B cell (primary cell): Measurements from ENCODE around the gene SCO2. TPM values are rescaled to one million over a fixed set of nuclear protein-coding genes. Genes with fewer than 3 reads are reported as not detected.

Experiments used
- ATAC-seq: fragments of 200-7000 bp; cut with Tn5 transposase; one replicate; pipeline ENCODE4 v1.10.0; 2021; ENCODE audit warnings: low read depth, mild to moderate bottlenecking, moderate number of reproducible peaks, moderate library complexity
- CTCF ChIA-PET: fragments of 350-600 bp; sonication (Branson Sonifier 250); formaldehyde crosslinking; loops from one replicate; lab custom pipeline; 2021; ENCODE audit warnings: antibody characterized with exemption, inconsistent platforms; lab: Charles Lee
- POLR2A ChIA-PET: fragments of 350-600 bp; sonication (Branson Sonifier 250); formaldehyde crosslinking; loops from one replicate; lab custom pipeline; 2021; ENCODE audit warnings: antibody characterized with exemption; lab: Charles Lee
- DNase-seq: peaks from one replicate; pipeline ENCODE4 v3.0.0; 2013
- H2AFZ ChIP-seq: 2 replicates; pipeline ENCODE4 v1.6.1; 2012; ENCODE audit warnings: mild to moderate bottlenecking, low read depth, low read length; ENCODE audit not compliant: insufficient read depth, poor library complexity, severe bottlenecking
- H3K27ac ChIP-seq, 2 donors: 1 replicate in 1 of 2; 2 replicates in 1 of 2; pipeline ENCODE4 v1.5.1; 2012 to 2013; ENCODE audit warnings: low read length in 2 of 2, mild to moderate bottlenecking in 2 of 2, moderate library complexity in 1 of 2
- H3K27me3 ChIP-seq, 4 experiments: fragments of 200-600 bp in 1 of 4; sonication (generic) in 1 of 4; replicated peaks in 1 of 4; 1 replicate in 2 of 4; 2 replicates in 2 of 4; pipeline versions ENCODE4 v1.6.1 to v1.7.0; 2013 to 2016; ENCODE audit warnings: low read length in 3 of 4, mild to moderate bottlenecking in 2 of 4, mixed read lengths in 1 of 4, moderate library complexity in 1 of 4; ENCODE audit not compliant: insufficient read depth in 4 of 4, control insufficient read depth in 3 of 4; ENCODE audit errors: control extremely low read depth in 1 of 4
- H3K36me3 ChIP-seq, 2 experiments: replicated peaks in 1 of 2; 1 replicate in 1 of 2; 2 replicates in 1 of 2; pipeline versions ENCODE4 v1.6.1 to v1.7.1; 2013; ENCODE audit warnings: low read length in 1 of 2; ENCODE audit not compliant: insufficient read depth in 2 of 2, control insufficient read depth in 1 of 2; ENCODE audit errors: control extremely low read depth in 1 of 2, extremely low read depth in 1 of 2
- H3K4me1 ChIP-seq, 2 donors: fragments of 200-600 bp in 1 of 2; sonication (generic) in 1 of 2; 1 replicate in 1 of 2; 2 replicates in 1 of 2; pipeline versions ENCODE4 v1.5.1 to v1.6.1; 2013 to 2017; ENCODE audit warnings: low read length in 2 of 2; ENCODE audit not compliant: control insufficient read depth in 2 of 2, insufficient read depth in 2 of 2
- H3K4me2 ChIP-seq: replicated peaks from 2 replicates; pipeline ENCODE3; 2012; ENCODE audit warnings: mild to moderate bottlenecking, low read depth, low read length; ENCODE audit not compliant: poor library complexity, severe bottlenecking
- H3K4me3 ChIP-seq, 5 experiments: fragments of 200-600 bp in 1 of 5; sonication (generic) in 1 of 5; 1 replicate in 3 of 5; 2 replicates in 2 of 5; pipeline versions ENCODE4 v1.5.1 to v1.7.0; 2011 to 2016; ENCODE audit warnings: low read length in 4 of 5, mild to moderate bottlenecking in 4 of 5, low read depth in 2 of 5, control low read depth in 1 of 5, moderate library complexity in 1 of 5; ENCODE audit not compliant: insufficient read depth in 1 of 5; ENCODE audit errors: control extremely low read depth in 1 of 5, extremely low read depth in 1 of 5
- H3K79me2 ChIP-seq: fragments of 200-600 bp; sonication (generic); one replicate; pipeline ENCODE4 v1.6.0; 2016; ENCODE audit warnings: low read length; ENCODE audit not compliant: control insufficient read depth, insufficient read depth
- H3K9ac ChIP-seq: fragments of 200-600 bp; sonication (generic); 2 replicates; pipeline ENCODE4 v1.6.1; 2017; ENCODE audit warnings: mild to moderate bottlenecking, low read length, moderate library complexity
- H3K9me3 ChIP-seq, 3 donors: one replicate each; pipeline versions ENCODE4 v1.6.1 to v1.7.1; 2013; ENCODE audit warnings: low read length in 2 of 3; ENCODE audit not compliant: control insufficient read depth in 2 of 3, insufficient read depth in 1 of 3; ENCODE audit errors: control extremely low read depth in 1 of 3
- H4K20me1 ChIP-seq: 2 replicates; pipeline ENCODE4 v1.6.0; 2012; ENCODE audit warnings: mild to moderate bottlenecking, low read length; ENCODE audit not compliant: insufficient read depth, control insufficient read depth, poor library complexity, severe bottlenecking
- H3K27ac Mint-ChIP-seq: one replicate; pipeline ENCODE4 v1.8.0; 2021; ENCODE audit warnings: mixed read lengths
- H3K27me3 Mint-ChIP-seq: one replicate; pipeline ENCODE4 v1.8.0; 2021; ENCODE audit warnings: mixed read lengths
- H3K4me1 Mint-ChIP-seq: one replicate; pipeline ENCODE4 v1.8.0; 2021; ENCODE audit warnings: mixed read lengths
- H3K4me3 Mint-ChIP-seq: one replicate; pipeline ENCODE4 v1.8.0; 2021; ENCODE audit warnings: mixed read lengths
- H3K9me3 Mint-ChIP-seq: one replicate; pipeline ENCODE4 v1.8.0; 2022; ENCODE audit warnings: mixed read lengths; ENCODE audit not compliant: insufficient read depth
- CTCF ChIP-seq: fragments of 200-600 bp; IDR thresholded peaks from one replicate; pipeline ENCODE4 v1.8.0; 2022; ENCODE audit warnings: antibody characterized with exemption, mild to moderate bottlenecking
- EZH2 ChIP-seq: IDR thresholded peaks from 2 replicates; pipeline ENCODE4 v1.6.1; 2012; ENCODE audit warnings: borderline replicate concordance, low read depth, mild to moderate bottlenecking, moderate library complexity, low read length; ENCODE audit not compliant: insufficient read depth, poor library complexity, severe bottlenecking
- WGBS: methylation state at CpG from one replicate; pipeline ENCODE4 v1.1.5; 2013; ENCODE audit warnings: missing lambda C conversion rate; ENCODE audit not compliant: insufficient coverage; 5-methylcytosine and 5-hydroxymethylcytosine counted together
- intact Hi-C: fragments of 100-400 bp; cut with micrococcal nuclease; formaldehyde crosslinking; loops from one replicate; pipeline ENCODE4 v1.10.0; 2022
- polyA plus RNA-seq: library from polyadenylated mRNA; depleted of rRNA; stranded (reverse); fragments of >200 nt; gene quantifications from 2 replicates; pipeline ENCODE4 v1.2.3, GENCODE V29; 2012
- total RNA-seq, 2 donors: library from RNA; stranded (reverse); fragments of 120-200 nt in 1 of 2; gene quantifications; 1 replicate in 1 of 2; 2 replicates in 1 of 2; pipeline versions ENCODE4 v1.2.3 to v1.2.4, GENCODE V29; 2013 to 2022

Gene SCO2
- total and polyA plus RNA-seq, 2 donors (not counting 1 experiment from before 2014, with no cell fraction given), result 1.1 to 14.2 TPM

- H3K4me1 ChIP-seq, result peaks cover 16 to 31% of the 10 kb centered on the region in 2 donors
- TF ChIP-seq EZH2 (no peak), CTCF (no peak)
- ATAC-seq (no peak), DNase-seq (no peak)
- H3K4me2 ChIP-seq, result peak overlapping the region; percentile 5
- Mint-ChIP-seq H3K9me3 (no peaks in the 10 kb centered on the region), H3K27me3 (peaks cover 4% of the 10 kb centered on the region), H3K27ac (no peak overlapping the region), H3K4me3 (peak overlapping the region; percentile 26), H3K4me1 (peaks cover 25% of the 10 kb centered on the region)
- intact Hi-C loops, result no loop called here
- H3K36me3 ChIP-seq, result no peaks in the 10 kb centered on the region
- H2AFZ ChIP-seq, result no peak overlapping the region
- ChIA-PET CTCF (no interaction called here), POLR2A (no interaction called here)
- no peak overlapping the region for H3K9ac ChIP-seq
- 91% methylated on average over 10 of the region's 10 CpGs for WGBS
- H3K27me3 ChIP-seq, result peaks cover 0 to 26% (median 7%) of the 10 kb centered on the region in 4 experiments
- no peak overlapping the region for H3K4me3 ChIP-seq
- peaks cover 4% of the 10 kb centered on the region for H3K79me2 ChIP-seq
- no peak overlapping the region for H3K27ac ChIP-seq
- peaks cover 5% of the 10 kb centered on the region for H4K20me1 ChIP-seq
- peaks cover 0 to 3% (median 0%) of the 10 kb centered on the region in 3 donors for H3K9me3 ChIP-seq
These were observed 42.3 kb downstream of the SCO2 start for GRCh38 chr22:50483106-50483505.

GRCh38 chr22:50482107-50483074, 43.0 kb downstream of the SCO2 start:
- DNase-seq (no peak), ATAC-seq (no peak)
- H3K79me2 ChIP-seq, result peaks cover 4% of the 10 kb centered on the region
- peak overlapping the region; percentile 90 for H3K4me2 ChIP-seq
- no peaks in the 10 kb centered on the region for H3K9me3 Mint-ChIP-seq
- 83% methylated on average over 35 of the region's 35 CpGs for WGBS
- H2AFZ ChIP-seq, result peak overlapping the region; percentile 72
- POLR2A ChIA-PET, result no interaction called here
- H3K27me3 ChIP-seq, result peaks cover 0 to 26% (median 7%) of the 10 kb centered on the region in 4 experiments
- intact Hi-C loops, result no loop called here
- H3K27ac ChIP-seq, result no peak overlapping the region
- TF ChIP-seq CTCF, result no peak
- TF ChIP-seq EZH2, result no peak
- peak overlapping the region; percentile 76 for H3K4me3 Mint-ChIP-seq
- H3K4me3 ChIP-seq, result peak overlapping the region in 4 of 5 experiments; percentile 24 to 62 (median 51)
- H3K4me1 ChIP-seq, result peaks cover 16 to 31% of the 10 kb centered on the region in 2 donors
- H3K36me3 ChIP-seq, result no peaks in the 10 kb centered on the region
- CTCF ChIA-PET, result no interaction called here
- peaks cover 0 to 3% (median 0%) of the 10 kb centered on the region in 3 donors for H3K9me3 ChIP-seq
- H4K20me1 ChIP-seq, result peaks cover 5% of the 10 kb centered on the region
- H3K27me3 Mint-ChIP-seq, result peaks cover 4% of the 10 kb centered on the region
- peaks cover 25% of the 10 kb centered on the region for H3K4me1 Mint-ChIP-seq
- H3K9ac ChIP-seq, result peak overlapping the region; percentile 61
- no peak overlapping the region for H3K27ac Mint-ChIP-seq
